Spleen (tissue), 11 donors: ENCODE results near the gene CADPS2. TPM values are rescaled to one million over a fixed set of nuclear protein-coding genes. Genes with fewer than 3 reads are reported as not detected.
A peak's percentile ranks its signal among the peaks of the same experiment; 100 is the strongest.

ENCODE experiments used
- DNase-seq: peaks from one replicate; pipeline ENCODE4 v3.0.0-alpha.2; 2020
- H3K27ac ChIP-seq, 8 donors: fragments of 200-600 bp; sonication (generic) in 7 of 8; 1 replicate in 4 of 8; 2 replicates in 4 of 8; pipeline versions ENCODE4 v1.5.0 to v1.8.0; 2016 to 2021; ENCODE audit warnings: inconsistent platforms in 4 of 8, mild to moderate bottlenecking in 4 of 8, moderate library complexity in 1 of 8
- H3K27me3 ChIP-seq, 7 donors: fragments of 200-600 bp; sonication (generic) in 6 of 7; replicated peaks in 1 of 7; 1 replicate in 4 of 7; 2 replicates in 3 of 7; pipeline versions ENCODE4 v1.5.0 to v1.8.0; 2016 to 2021; ENCODE audit warnings: inconsistent platforms in 3 of 7, mild to moderate bottlenecking in 1 of 7
- H3K36me3 ChIP-seq, 6 donors: fragments of 200-600 bp; sonication (generic) in 5 of 6; 1 replicate in 4 of 6; 2 replicates in 2 of 6; pipeline versions ENCODE4 v1.5.0 to v1.8.0; 2016 to 2021; ENCODE audit warnings: inconsistent platforms in 2 of 6
- H3K4me1 ChIP-seq, 6 donors: fragments of 200-600 bp; sonication (generic) in 5 of 6; 1 replicate in 3 of 6; 2 replicates in 3 of 6; pipeline versions ENCODE4 v1.5.0 to v1.8.0; 2016 to 2021; ENCODE audit warnings: inconsistent platforms in 3 of 6
- H3K4me3 ChIP-seq, 8 donors: fragments of 200-600 bp; sonication (generic) in 7 of 8; 1 replicate in 4 of 8; 2 replicates in 4 of 8; pipeline versions ENCODE4 v1.5.0 to v1.8.0; 2016 to 2021; ENCODE audit warnings: inconsistent platforms in 4 of 8, mild to moderate bottlenecking in 4 of 8, moderate library complexity in 2 of 8
- H3K9me3 ChIP-seq, 8 donors: fragments of 200-600 bp; sonication (generic) in 7 of 8; 1 replicate in 4 of 8; 2 replicates in 4 of 8; pipeline versions ENCODE4 v1.5.0 to v1.8.0; 2016 to 2021; ENCODE audit warnings: inconsistent platforms in 4 of 8
- CTCF ChIP-seq, 11 experiments: fragments of 200-600 bp in 7 of 11; fragments of 450-650 bp in 4 of 11; sonication (generic) in 4 of 11; IDR thresholded peaks in 8 of 11; conservative IDR thresholded peaks in 3 of 11; 1 replicate in 7 of 11; 2 replicates in 4 of 11; pipeline versions ENCODE4 v1.4.0 to v1.8.0; 2016 to 2021; ENCODE audit warnings: antibody characterized with exemption in 11 of 11, inconsistent platforms in 4 of 11, mild to moderate bottlenecking in 1 of 11
- POLR2A ChIP-seq, 3 donors: fragments of 450-650 bp; IDR thresholded peaks; one replicate each; pipeline ENCODE4 v1.5.1; 2017; ENCODE audit warnings: antibody characterized with exemption in 3 of 3, mild to moderate bottlenecking in 1 of 3
- POLR2AphosphoS5 ChIP-seq, 3 donors: sonication (generic); formaldehyde crosslinking; IDR thresholded peaks; one replicate each; pipeline ENCODE4 v1.5.1; 2017; ENCODE audit warnings: antibody characterized with exemption in 3 of 3
- WGBS, 5 donors: extraction: QIAGEN DNeasy Blood & Tissue Kit in 3 of 5; methylation state at CpG; one replicate each; pipeline versions ENCODE4 v1.1.5 to v1.1.7; 2013 to 2018; 5-methylcytosine and 5-hydroxymethylcytosine counted together
- intact Hi-C: fragments of 100-400 bp; cut with DNase I; formaldehyde crosslinking; loops from one replicate; pipeline ENCODE4 v1.15.0; 2023; ENCODE audit warnings: low total_unique reads
- polyA plus RNA-seq, 3 donors: library from polyadenylated mRNA; stranded (reverse); fragments of 200-250 nt; gene quantifications; one replicate each; pipeline ENCODE4 v1.2.1, GENCODE V29; 2013
- total RNA-seq, 7 donors: library from RNA; depleted of rRNA in 3 of 7; stranded (reverse); fragments of >200 nt in 3 of 7; fragmentation: NEBNext Ultra II Directional in 4 of 7; extraction: Animal tissue kit (Norgen Biotek cat#: 25700) in 4 of 7; gene quantifications; one replicate each; pipeline versions ENCODE4 v1.1.0 to v1.2.1, GENCODE V29; 2016 to 2021
- donor health status: healthy with polysubstance abuse.
- donor health status: DM: no; HTN: no; CAD: no; lungs with moderate emphysema.
- donor health status: DM: no; HTN: no; CAD: no.
- donor health status: Bipolar disorder and iron deficiency.
- donor health status: healthy.
- donor health status: DM: no; HTN: no; CAD: no.
- donor health status: DM: yes; HTN: yes; CAD: no.

The CADPS2 gene
- total and polyA plus RNA-seq, 10 donors: 2.4 to 19.3 (median 11.7) TPM

GRCh38 chr7:122881324-122881723 is 4.9 kb downstream of the CADPS2 start:
- 53 to 87% (median 75%) methylated on average over 1 of the region's 1 CpG for WGBS, 5 donors
- Histone ChIP-seq H3K36me3 (no peaks in the 10 kb centered on the region), H3K4me1 (peaks cover 0 to 37% (median 10%) of the 10 kb centered on the region in 6 donors), H3K27ac (no peak overlapping the region), H3K27me3 (peaks cover 0 to 30% (median 7%) of the 10 kb centered on the region in 7 donors), H3K4me3 (peak overlapping the region in 1 of 8 donors; percentile 0), H3K9me3 (no peaks in the 10 kb centered on the region)
- no peak for TF ChIP-seq POLR2AphosphoS5 (IDR thresholded peaks at IDR 0.05)
- no peak for TF ChIP-seq CTCF (IDR thresholded peaks at IDR 0.05 in 8 of 11, conservative IDR thresholded peaks at IDR 0.05 in 3 of 11)
- TF ChIP-seq POLR2A (IDR thresholded peaks at IDR 0.05): no peak
- no peak for DNase-seq
- intact Hi-C loops: no loop called here

GRCh38 chr7:122869260-122869659 is 17.0 kb downstream of the CADPS2 start:
- Histone ChIP-seq H3K27me3 (no peaks in the 10 kb centered on the region), H3K9me3 (peaks cover 9 to 53% (median 36%) of the 10 kb centered on the region in 8 donors), H3K27ac (no peak overlapping the region), H3K36me3 (no peaks in the 10 kb centered on the region), H3K4me3 (no peak overlapping the region), H3K4me1 (no peaks in the 10 kb centered on the region)
- no peak for TF ChIP-seq POLR2A (IDR thresholded peaks at IDR 0.05)
- TF ChIP-seq POLR2AphosphoS5 (IDR thresholded peaks at IDR 0.05): no peak
- TF ChIP-seq CTCF (IDR thresholded peaks at IDR 0.05 in 8 of 11, conservative IDR thresholded peaks at IDR 0.05 in 3 of 11): no peak
- DNase-seq: no peak
- intact Hi-C loops: no loop called here
- 40 to 97% (median 52%) methylated on average over 1 of the region's 1 CpG for WGBS, 5 donors

GRCh38 chr7:122867471-122867980 is 18.7 kb downstream of the CADPS2 start:
- TF ChIP-seq POLR2A (IDR thresholded peaks at IDR 0.05): no peak
- no peak for TF ChIP-seq CTCF (IDR thresholded peaks at IDR 0.05 in 8 of 11, conservative IDR thresholded peaks at IDR 0.05 in 3 of 11)
- no peak for TF ChIP-seq POLR2AphosphoS5 (IDR thresholded peaks at IDR 0.05)
- no peaks in the 10 kb centered on the region for H3K27me3 ChIP-seq
- no peaks in the 10 kb centered on the region for H3K4me1 ChIP-seq
- H3K4me3 ChIP-seq: no peak overlapping the region
- peaks cover 9 to 41% (median 34%) of the 10 kb centered on the region in 8 donors for H3K9me3 ChIP-seq
- H3K27ac ChIP-seq: no peak overlapping the region
- DNase-seq: no peak
- no peaks in the 10 kb centered on the region for H3K36me3 ChIP-seq
- intact Hi-C loops: no loop called here

GRCh38 chr7:122864838-122865237 is 21.4 kb downstream of the CADPS2 start:
- WGBS, 5 donors: 66 to 76% (median 72%) methylated on average over 3 of the region's 3 CpGs
- no peaks in the 10 kb centered on the region for H3K4me1 ChIP-seq

More at GRCh38 chr7:122864838-122865237, 21.4 kb downstream of the CADPS2 start:
- TF ChIP-seq POLR2A (IDR thresholded peaks at IDR 0.05): no peak
- no peak for TF ChIP-seq POLR2AphosphoS5 (IDR thresholded peaks at IDR 0.05)
- TF ChIP-seq CTCF (IDR thresholded peaks at IDR 0.05 in 8 of 11, conservative IDR thresholded peaks at IDR 0.05 in 3 of 11): no peak
- H3K27me3 ChIP-seq: no peaks in the 10 kb centered on the region
- H3K27ac ChIP-seq: no peak overlapping the region
- peaks cover 9 to 29% (median 23%) of the 10 kb centered on the region in 8 donors for H3K9me3 ChIP-seq
- no peak for DNase-seq
- intact Hi-C loops: no loop called here
- no peaks in the 10 kb centered on the region for H3K36me3 ChIP-seq
- H3K4me3 ChIP-seq: no peak overlapping the region
